Astrocyte of the cerebellum (primary cell): ENCODE results near the gene HASPIN.
"Not testable (repeated sequence)": the region's sequence is repeated elsewhere in the genome, so short reads cannot be mapped to it uniquely, and the experiment has no call there.

Experiments
- DNase-seq: peaks from one replicate; pipeline ENCODE4 v3.0.0-alpha.2; 2011; ENCODE audit warnings: low read depth
- H3K4me3 ChIP-seq: 2 replicates; pipeline ENCODE4 v1.5.1; 2011; ENCODE audit warnings: mild to moderate bottlenecking, low read depth, low read length, moderate library complexity
- CTCF ChIP-seq: IDR thresholded peaks from 2 replicates; pipeline ENCODE4 v1.5.1; 2012; ENCODE audit warnings: low read length, low read depth, moderate library complexity, mild to moderate bottlenecking; ENCODE audit errors: missing control alignments
- in situ Hi-C: cut with HindIII; loops from 2 replicates; pipeline ENCODE4 v1.10.0; 2017; ENCODE audit warnings: low sequenced_read_pairs

HASPIN gene

GRCh38 chr17:3730881-3731429 is 7.3 kb downstream of the HASPIN start:
- in situ Hi-C loops = no loop called here
- H3K4me3 ChIP-seq = no peak overlapping the region
- no peak for TF ChIP-seq CTCF

GRCh38 chr17:3732210-3732621 is 8.5 kb downstream of the HASPIN start:
- DNase-seq = no peak
- H3K4me3 ChIP-seq = no peak overlapping the region
- no peak for TF ChIP-seq CTCF
- in situ Hi-C loops = no loop called here

More at GRCh38 chr17:3730881-3731429, 7.3 kb downstream of the HASPIN start:
- no peak for DNase-seq

- in situ Hi-C loops, H3K4me3 ChIP-seq, DNase-seq: not testable (repeated sequence)
Measured at GRCh38 chr17:3734911-3735276, 11.2 kb downstream of the HASPIN start.

- no peak for TF ChIP-seq CTCF
- no peak overlapping the region for H3K4me3 ChIP-seq
- DNase-seq = no peak
- in situ Hi-C loops = no loop called here
Measured at GRCh38 chr17:3735515-3735914, 11.8 kb downstream of the HASPIN start.

GRCh38 chr17:3738562-3739295 is 15.0 kb downstream of the HASPIN start:
- no peak for TF ChIP-seq CTCF
- H3K4me3 ChIP-seq = no peak overlapping the region
- no peak for DNase-seq
- in situ Hi-C loops = no loop called here

GRCh38 chr17:3739422-3740124 is 15.9 kb downstream of the HASPIN start:
- no peak overlapping the region for H3K4me3 ChIP-seq
- DNase-seq = no peak
- in situ Hi-C loops = loop anchor here (5.0 kb wide), 1 partner anchor 68 kb away; no protein-coding TSS in a partner anchor
- no peak for TF ChIP-seq CTCF

GRCh38 chr17:3740611-3741073 is 16.9 kb downstream of the HASPIN start:
- no peak for TF ChIP-seq CTCF
- in situ Hi-C loops = loop anchor here (5.0 kb wide), 1 partner anchor 67 kb away; no protein-coding TSS in a partner anchor
- H3K4me3 ChIP-seq = no peak overlapping the region
- DNase-seq = no peak
